Breast epithelium (tissue), 3 donors: Measurements from ENCODE around the gene UNC5B.

Experiments used
- CTCF ChIP-seq, 3 donors: fragments of 450-650 bp; IDR thresholded peaks; one replicate each; pipeline ENCODE4 v1.5.1; 2016 to 2017; ENCODE audit warnings: antibody characterized with exemption in 3 of 3, mild to moderate bottlenecking in 3 of 3, moderate library complexity in 3 of 3
- POLR2AphosphoS5 ChIP-seq, 3 donors: sonication (generic); formaldehyde crosslinking; IDR thresholded peaks; one replicate each; pipeline ENCODE4 v1.6.1; 2017; ENCODE audit warnings: antibody characterized with exemption in 3 of 3

- TF ChIP-seq CTCF (IDR thresholded peaks at IDR 0.05) (peak in 1 of 3 donors; percentile 5), POLR2AphosphoS5 (IDR thresholded peaks at IDR 0.05) (no peak)
Measured at GRCh38 chr10:71303569-71303907, 91.2 kb downstream of the UNC5B start.
